GM15510 (cell line): ENCODE results near the gene SLC25A10.

Experiments used
- POLR2A ChIP-seq: IDR thresholded peaks from 3 replicates; pipeline ENCODE4 v1.6.1; 2011; ENCODE audit warnings: borderline replicate concordance; ENCODE audit not compliant: insufficient read length; ENCODE audit errors: extremely low read depth

Gene SLC25A10

GRCh38 chr17:81741049-81741593 is 29.0 kb downstream of the SLC25A10 start:
- TF ChIP-seq POLR2A, result no peak

GRCh38 chr17:81741594-81742452 is 29.7 kb downstream of the SLC25A10 start:
- TF ChIP-seq POLR2A, result no peak
